SK-N-SH treated with all-trans-retinoic acid at 6 μM for 48 hours (cell line): ENCODE results near the gene PRSS21.

Experiments used
- BACH2 ChIP-seq: fragments of 250-450 bp; sonication (Bioruptor Pico); IDR thresholded peaks from 2 replicates; pipeline ENCODE4 v1.9.0; 2021; ENCODE audit warnings: mild to moderate bottlenecking, borderline replicate concordance
- ESRRG ChIP-seq: fragments of 250-450 bp; sonication (Bioruptor Pico); IDR thresholded peaks from 2 replicates; pipeline ENCODE4 v1.6.1; 2021; ENCODE audit warnings: mild to moderate bottlenecking
- SNAI2 ChIP-seq: fragments of 250-450 bp; sonication (Bioruptor Pico); IDR thresholded peaks from 2 replicates; pipeline ENCODE4 v1.5.0; 2020; ENCODE audit warnings: mild to moderate bottlenecking, moderate library complexity
- TCF4 ChIP-seq: fragments of 250-450 bp; sonication (Bioruptor Pico); IDR thresholded peaks from 2 replicates; pipeline ENCODE4 v1.8.0; 2021; ENCODE audit warnings: mild to moderate bottlenecking, moderate library complexity, borderline replicate concordance
- TOX ChIP-seq: fragments of 250-450 bp; sonication (Bioruptor Pico); IDR thresholded peaks from 2 replicates; pipeline ENCODE4 v1.8.0; 2021; ENCODE audit warnings: mild to moderate bottlenecking, moderate library complexity, borderline replicate concordance
- ZFP3 ChIP-seq: fragments of 250-450 bp; sonication (Bioruptor Pico); IDR thresholded peaks from 2 replicates; pipeline ENCODE4 v1.5.0; 2020; ENCODE audit warnings: mild to moderate bottlenecking, moderate library complexity
- ZFP30 ChIP-seq: fragments of 450-650 bp; formaldehyde crosslinking; IDR thresholded peaks from 2 replicates; pipeline ENCODE4 v1.5.0; 2022; ENCODE audit warnings: mild to moderate bottlenecking, moderate library complexity
- ZNF565 ChIP-seq: fragments of 450-650 bp; formaldehyde crosslinking; conservative IDR thresholded peaks from 2 replicates; pipeline ENCODE4 v1.5.0; 2020; ENCODE audit warnings: low read depth, mild to moderate bottlenecking, moderate library complexity
- ZNF70 ChIP-seq: fragments of 450-650 bp; formaldehyde crosslinking; IDR thresholded peaks from 2 replicates; pipeline ENCODE4 v1.5.0; 2020; ENCODE audit warnings: mild to moderate bottlenecking, moderate library complexity
- TF ChIP-seq, protein P1 (sequence below): fragments of 250-450 bp; sonication (Bioruptor Pico); IDR thresholded peaks from 2 replicates; pipeline ENCODE4 v1.8.0; 2020; ENCODE audit warnings: mild to moderate bottlenecking, moderate library complexity, borderline replicate concordance
- TF ChIP-seq, protein P2 (sequence below): fragments of 250-450 bp; sonication (Bioruptor Pico); IDR thresholded peaks from 2 replicates; pipeline ENCODE4 v1.5.1; 2021; ENCODE audit warnings: mild to moderate bottlenecking, moderate library complexity

DNA sequence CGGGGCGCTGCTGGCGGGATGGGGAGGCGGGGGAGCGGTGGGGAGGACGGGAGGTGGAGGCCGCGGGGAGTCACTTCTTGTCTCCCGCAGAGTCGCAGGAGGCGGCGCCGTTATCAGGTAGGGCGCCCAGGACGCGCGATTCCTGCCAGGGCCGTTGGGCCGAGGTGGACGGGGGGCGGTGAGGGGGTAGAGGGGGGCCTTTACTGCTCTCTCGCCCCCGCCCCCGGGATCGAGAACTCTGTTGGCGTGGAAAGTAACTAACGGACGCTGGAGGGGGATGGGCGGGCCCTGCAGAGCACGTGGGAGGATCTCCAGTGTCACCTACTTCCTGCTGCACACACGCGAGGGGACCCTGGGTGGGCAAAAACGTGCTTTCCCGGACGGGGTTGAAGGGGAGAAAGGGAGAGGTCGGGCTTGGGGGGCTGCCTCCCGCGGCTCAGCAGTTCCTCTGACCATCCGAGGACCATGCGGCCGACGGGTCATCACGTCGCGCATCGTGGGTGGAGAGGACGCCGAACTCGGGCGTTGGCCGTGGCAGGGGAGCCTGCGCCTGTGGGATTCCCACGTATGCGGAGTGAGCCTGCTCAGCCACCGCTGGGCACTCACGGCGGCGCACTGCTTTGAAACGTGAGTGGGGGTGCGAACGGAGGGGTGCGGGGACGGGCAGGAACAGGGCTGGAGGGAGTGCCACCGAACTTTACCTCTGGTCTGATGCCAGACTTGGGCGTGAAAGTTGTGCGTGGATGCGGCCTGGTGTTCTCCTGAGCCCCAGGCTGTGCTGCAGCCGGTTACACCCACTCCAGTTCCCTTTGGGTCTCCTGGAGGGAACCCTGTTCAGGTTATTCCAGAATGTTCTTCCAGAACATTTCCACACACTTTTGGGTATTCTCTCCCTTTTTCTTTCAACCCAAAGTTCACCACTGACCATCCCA is 569 bp downstream of the PRSS21 start:
- no peak for TF ChIP-seq SNAI2 (CRISPR knock-in tag)
- TF ChIP-seq ZFP3 = no peak
- TF ChIP-seq, protein P1, sequence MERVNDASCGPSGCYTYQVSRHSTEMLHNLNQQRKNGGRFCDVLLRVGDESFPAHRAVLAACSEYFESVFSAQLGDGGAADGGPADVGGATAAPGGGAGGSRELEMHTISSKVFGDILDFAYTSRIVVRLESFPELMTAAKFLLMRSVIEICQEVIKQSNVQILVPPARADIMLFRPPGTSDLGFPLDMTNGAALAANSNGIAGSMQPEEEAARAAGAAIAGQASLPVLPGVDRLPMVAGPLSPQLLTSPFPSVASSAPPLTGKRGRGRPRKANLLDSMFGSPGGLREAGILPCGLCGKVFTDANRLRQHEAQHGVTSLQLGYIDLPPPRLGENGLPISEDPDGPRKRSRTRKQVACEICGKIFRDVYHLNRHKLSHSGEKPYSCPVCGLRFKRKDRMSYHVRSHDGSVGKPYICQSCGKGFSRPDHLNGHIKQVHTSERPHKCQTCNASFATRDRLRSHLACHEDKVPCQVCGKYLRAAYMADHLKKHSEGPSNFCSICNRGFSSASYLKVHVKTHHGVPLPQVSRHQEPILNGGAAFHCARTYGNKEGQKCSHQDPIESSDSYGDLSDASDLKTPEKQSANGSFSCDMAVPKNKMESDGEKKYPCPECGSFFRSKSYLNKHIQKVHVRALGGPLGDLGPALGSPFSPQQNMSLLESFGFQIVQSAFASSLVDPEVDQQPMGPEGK (CRISPR knock-in tag) = no peak
- TF ChIP-seq, protein P2, sequence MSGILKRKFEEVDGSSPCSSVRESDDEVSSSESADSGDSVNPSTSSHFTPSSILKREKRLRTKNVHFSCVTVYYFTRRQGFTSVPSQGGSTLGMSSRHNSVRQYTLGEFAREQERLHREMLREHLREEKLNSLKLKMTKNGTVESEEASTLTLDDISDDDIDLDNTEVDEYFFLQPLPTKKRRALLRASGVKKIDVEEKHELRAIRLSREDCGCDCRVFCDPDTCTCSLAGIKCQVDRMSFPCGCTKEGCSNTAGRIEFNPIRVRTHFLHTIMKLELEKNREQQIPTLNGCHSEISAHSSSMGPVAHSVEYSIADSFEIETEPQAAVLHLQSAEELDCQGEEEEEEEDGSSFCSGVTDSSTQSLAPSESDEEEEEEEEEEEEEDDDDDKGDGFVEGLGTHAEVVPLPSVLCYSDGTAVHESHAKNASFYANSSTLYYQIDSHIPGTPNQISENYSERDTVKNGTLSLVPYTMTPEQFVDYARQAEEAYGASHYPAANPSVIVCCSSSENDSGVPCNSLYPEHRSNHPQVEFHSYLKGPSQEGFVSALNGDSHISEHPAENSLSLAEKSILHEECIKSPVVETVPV = no peak
- no peak for TF ChIP-seq ESRRG
- no peak for TF ChIP-seq TCF4 (CRISPR knock-in tag)
- no peak for TF ChIP-seq BACH2 (CRISPR knock-in tag)
- TF ChIP-seq ZNF70 (CRISPR knock-in tag) = no peak
- TF ChIP-seq TOX = no peak
- TF ChIP-seq ZFP30 (CRISPR knock-in tag) = no peak
- TF ChIP-seq ZNF565 (CRISPR knock-in tag) = no peak
